ENCODE results near the gene KCNJ6. TPM values are rescaled to one million over a fixed set of nuclear protein-coding genes. Genes with fewer than 3 reads are reported as not detected.

KCNJ6 gene
- polyA plus RNA-seq, 1 of the 3 experiments (the other 2 are of a cell fraction), result not detected

DNA sequence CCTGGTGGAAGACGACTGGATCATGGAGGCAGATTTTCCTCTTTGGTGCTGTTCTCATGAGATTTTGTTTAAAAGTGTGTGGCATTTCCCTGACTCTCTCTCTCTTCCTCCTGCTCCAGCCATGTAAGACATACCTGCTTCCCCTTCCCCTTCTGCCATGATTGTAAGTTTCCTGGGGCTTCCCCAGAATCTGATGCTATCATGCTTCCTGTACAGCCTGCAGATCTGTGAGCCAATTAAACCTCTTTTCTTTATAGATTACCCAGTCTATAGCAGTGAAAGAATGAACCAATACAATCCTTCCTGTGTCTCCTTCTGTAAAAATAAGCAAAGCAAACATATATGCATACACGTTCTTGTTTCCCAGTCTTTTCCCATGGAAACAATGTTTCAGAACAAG is 276.5 kb downstream of the KCNJ6 start (continued):
- TF ChIP-seq SMC3 (IDR thresholded peaks at IDR 0.05; ENCODE audit: low read depth, low read length), result no peak

DNA sequence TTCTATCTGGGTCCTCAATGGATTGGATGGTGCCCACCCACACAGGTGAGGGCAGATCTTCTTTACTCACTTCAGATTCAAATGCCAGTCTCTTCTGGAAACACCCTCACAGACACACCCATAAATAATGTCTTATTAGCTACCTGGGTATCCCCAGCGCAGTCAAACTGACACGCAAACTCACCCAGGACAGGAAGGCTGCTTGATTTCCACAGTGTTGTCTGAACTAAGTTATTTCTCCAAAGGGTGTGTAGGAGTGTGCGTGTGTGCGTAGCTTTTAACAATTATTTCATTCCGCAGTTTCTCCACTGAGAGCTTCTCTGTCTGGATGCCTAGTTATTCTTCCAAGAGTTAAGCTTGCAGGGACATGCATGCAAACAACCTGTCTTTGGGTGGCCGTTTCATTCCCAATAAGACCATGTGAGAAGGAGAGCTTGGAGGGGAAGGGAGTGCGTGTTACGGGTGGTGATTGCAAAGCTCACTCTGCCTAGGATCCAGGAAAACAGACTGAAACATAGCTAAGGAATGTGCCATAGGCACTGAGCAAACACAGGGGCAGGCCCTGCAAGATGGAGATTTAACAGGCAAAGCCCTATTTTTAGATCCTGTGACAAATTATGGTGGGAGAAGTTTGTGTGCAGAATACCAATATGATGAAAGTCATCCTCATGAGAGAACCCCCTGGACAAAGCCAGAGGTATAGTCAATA is 280.0 kb downstream of the KCNJ6 start:
- H3K36me3 ChIP-seq (replicated peaks in 1 of 2; ENCODE audit: control insufficient read depth in 1 of 2, insufficient read depth in 2 of 2, low read length in 1 of 2), result no peaks in the 10 kb centered on the region
- no peaks in the 10 kb centered on the region for H3K9me3 ChIP-seq
- ChIA-PET POLR2A (no interaction called here), CTCF (interaction anchor here (0.9 kb wide), 1 partner anchor 38 kb away, joined by 3 read pairs; no protein-coding TSS in a partner anchor)
- H3K4me1 ChIP-seq (ENCODE audit: control insufficient read depth in 1 of 2, insufficient read depth in 2 of 2, low read depth in 1 of 2, low read length in 1 of 2), result no peaks in the 10 kb centered on the region
- H3F3A ChIP-seq (replicated peaks; ENCODE audit: insufficient read depth), result no peaks in the 10 kb centered on the region
- H3K27ac ChIP-seq (ENCODE audit: low read depth in 2 of 2, low read length in 1 of 2), result no peak overlapping the region
- WGBS (ENCODE audit: low lambda C conversion rate), result 43% methylated on average over 8 of the region's 8 CpGs
- H3K4me3 ChIP-seq (ENCODE audit: low read depth in 2 of 2, low read length in 1 of 2), result no peak overlapping the region
- H3K9ac ChIP-seq, result no peak overlapping the region
- H3K79me2 ChIP-seq (ENCODE audit: insufficient read depth), result no peaks in the 10 kb centered on the region
- H2AFZ ChIP-seq (ENCODE audit: low read depth), result peak overlapping the region; percentile 32; the same call in 1 of the 2 replicates
- no peak for DNase-seq
- H3K27me3 ChIP-seq (ENCODE audit: insufficient read depth), result no peaks in the 10 kb centered on the region; the same call in 1 of the 2 replicates
- no peak for TF ChIP-seq NRF1 (IDR thresholded peaks at IDR 0.05; ENCODE audit: low read depth, low read length)
- no peak for TF ChIP-seq EZH2phosphoT487 (IDR thresholded peaks at IDR 0.05; ENCODE audit: borderline replicate concordance, low read depth)
- TF ChIP-seq GATA2 (CRISPR knock-in tag; IDR thresholded peaks at IDR 0.05), result no peak
- TF ChIP-seq, protein P1, sequence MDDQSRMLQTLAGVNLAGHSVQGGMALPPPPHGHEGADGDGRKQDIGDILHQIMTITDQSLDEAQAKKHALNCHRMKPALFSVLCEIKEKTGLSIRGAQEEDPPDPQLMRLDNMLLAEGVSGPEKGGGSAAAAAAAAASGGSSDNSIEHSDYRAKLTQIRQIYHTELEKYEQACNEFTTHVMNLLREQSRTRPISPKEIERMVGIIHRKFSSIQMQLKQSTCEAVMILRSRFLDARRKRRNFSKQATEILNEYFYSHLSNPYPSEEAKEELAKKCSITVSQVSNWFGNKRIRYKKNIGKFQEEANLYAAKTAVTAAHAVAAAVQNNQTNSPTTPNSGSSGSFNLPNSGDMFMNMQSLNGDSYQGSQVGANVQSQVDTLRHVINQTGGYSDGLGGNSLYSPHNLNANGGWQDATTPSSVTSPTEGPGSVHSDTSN (IDR thresholded peaks at IDR 0.05), result no peak
- no peak for TF ChIP-seq GABPA (IDR thresholded peaks at IDR 0.05; ENCODE audit: low read depth)
- TF ChIP-seq MEF2A (IDR thresholded peaks at IDR 0.05; ENCODE audit: borderline replicate concordance, low read depth), result no peak
- TF ChIP-seq RAD21 (IDR thresholded peaks at IDR 0.05; ENCODE audit: low read length), result no peak
- TF ChIP-seq, protein P2, sequence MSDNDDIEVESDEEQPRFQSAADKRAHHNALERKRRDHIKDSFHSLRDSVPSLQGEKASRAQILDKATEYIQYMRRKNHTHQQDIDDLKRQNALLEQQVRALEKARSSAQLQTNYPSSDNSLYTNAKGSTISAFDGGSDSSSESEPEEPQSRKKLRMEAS (IDR thresholded peaks at IDR 0.05; ENCODE audit: low read depth), result no peak
- TF ChIP-seq RFX5 (IDR thresholded peaks at IDR 0.05; ENCODE audit: low read length), result no peak
- no peak for TF ChIP-seq POLR2AphosphoS5 (IDR thresholded peaks at IDR 0.05; ENCODE audit: low read depth, low read length)
- TF ChIP-seq FOXJ3 (CRISPR knock-in tag; IDR thresholded peaks at IDR 0.05), result no peak
- TF ChIP-seq, protein P3, sequence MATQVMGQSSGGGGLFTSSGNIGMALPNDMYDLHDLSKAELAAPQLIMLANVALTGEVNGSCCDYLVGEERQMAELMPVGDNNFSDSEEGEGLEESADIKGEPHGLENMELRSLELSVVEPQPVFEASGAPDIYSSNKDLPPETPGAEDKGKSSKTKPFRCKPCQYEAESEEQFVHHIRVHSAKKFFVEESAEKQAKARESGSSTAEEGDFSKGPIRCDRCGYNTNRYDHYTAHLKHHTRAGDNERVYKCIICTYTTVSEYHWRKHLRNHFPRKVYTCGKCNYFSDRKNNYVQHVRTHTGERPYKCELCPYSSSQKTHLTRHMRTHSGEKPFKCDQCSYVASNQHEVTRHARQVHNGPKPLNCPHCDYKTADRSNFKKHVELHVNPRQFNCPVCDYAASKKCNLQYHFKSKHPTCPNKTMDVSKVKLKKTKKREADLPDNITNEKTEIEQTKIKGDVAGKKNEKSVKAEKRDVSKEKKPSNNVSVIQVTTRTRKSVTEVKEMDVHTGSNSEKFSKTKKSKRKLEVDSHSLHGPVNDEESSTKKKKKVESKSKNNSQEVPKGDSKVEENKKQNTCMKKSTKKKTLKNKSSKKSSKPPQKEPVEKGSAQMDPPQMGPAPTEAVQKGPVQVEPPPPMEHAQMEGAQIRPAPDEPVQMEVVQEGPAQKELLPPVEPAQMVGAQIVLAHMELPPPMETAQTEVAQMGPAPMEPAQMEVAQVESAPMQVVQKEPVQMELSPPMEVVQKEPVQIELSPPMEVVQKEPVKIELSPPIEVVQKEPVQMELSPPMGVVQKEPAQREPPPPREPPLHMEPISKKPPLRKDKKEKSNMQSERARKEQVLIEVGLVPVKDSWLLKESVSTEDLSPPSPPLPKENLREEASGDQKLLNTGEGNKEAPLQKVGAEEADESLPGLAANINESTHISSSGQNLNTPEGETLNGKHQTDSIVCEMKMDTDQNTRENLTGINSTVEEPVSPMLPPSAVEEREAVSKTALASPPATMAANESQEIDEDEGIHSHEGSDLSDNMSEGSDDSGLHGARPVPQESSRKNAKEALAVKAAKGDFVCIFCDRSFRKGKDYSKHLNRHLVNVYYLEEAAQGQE (IDR thresholded peaks at IDR 0.05; ENCODE audit: low read depth, low read length), result no peak
- no peak for TF ChIP-seq MXI1 (IDR thresholded peaks at IDR 0.05; ENCODE audit: low read depth, low read length)
- peak overlapping the region; percentile 51 for H3K4me2 ChIP-seq
- H3K9me2 ChIP-seq, result no peaks in the 10 kb centered on the region
- H4K20me1 ChIP-seq (ENCODE audit: insufficient read depth), result no peaks in the 10 kb centered on the region
